B cell (primary cell): ENCODE measurements around the gene POU2AF1. TPM values are rescaled to one million over a fixed set of nuclear protein-coding genes. Genes with fewer than 3 reads are reported as not detected.
A peak's percentile ranks its signal among the peaks of the same experiment; 100 is the strongest.

Experiments
- ATAC-seq: fragments of 200-7000 bp; cut with Tn5 transposase; one replicate; pipeline ENCODE4 v1.10.0; 2021; ENCODE audit warnings: low read depth, mild to moderate bottlenecking, moderate number of reproducible peaks, moderate library complexity
- CTCF ChIA-PET: fragments of 350-600 bp; sonication (Branson Sonifier 250); formaldehyde crosslinking; loops from one replicate; lab custom pipeline; 2021; ENCODE audit warnings: antibody characterized with exemption, inconsistent platforms; lab: Charles Lee
- POLR2A ChIA-PET: fragments of 350-600 bp; sonication (Branson Sonifier 250); formaldehyde crosslinking; loops from one replicate; lab custom pipeline; 2021; ENCODE audit warnings: antibody characterized with exemption; lab: Charles Lee
- DNase-seq: peaks from one replicate; pipeline ENCODE4 v3.0.0; 2013
- H2AFZ ChIP-seq: 2 replicates; pipeline ENCODE4 v1.6.1; 2012; ENCODE audit warnings: mild to moderate bottlenecking, low read depth, low read length; ENCODE audit not compliant: insufficient read depth, poor library complexity, severe bottlenecking
- H3K27ac ChIP-seq, 2 donors: 1 replicate in 1 of 2; 2 replicates in 1 of 2; pipeline ENCODE4 v1.5.1; 2012 to 2013; ENCODE audit warnings: low read length in 2 of 2, mild to moderate bottlenecking in 2 of 2, moderate library complexity in 1 of 2
- H3K27me3 ChIP-seq, 4 experiments: fragments of 200-600 bp in 1 of 4; sonication (generic) in 1 of 4; replicated peaks in 1 of 4; 1 replicate in 2 of 4; 2 replicates in 2 of 4; pipeline versions ENCODE4 v1.6.1 to v1.7.0; 2013 to 2016; ENCODE audit warnings: low read length in 3 of 4, mild to moderate bottlenecking in 2 of 4, mixed read lengths in 1 of 4, moderate library complexity in 1 of 4; ENCODE audit not compliant: insufficient read depth in 4 of 4, control insufficient read depth in 3 of 4; ENCODE audit errors: control extremely low read depth in 1 of 4
- H3K36me3 ChIP-seq, 2 experiments: replicated peaks in 1 of 2; 1 replicate in 1 of 2; 2 replicates in 1 of 2; pipeline versions ENCODE4 v1.6.1 to v1.7.1; 2013; ENCODE audit warnings: low read length in 1 of 2; ENCODE audit not compliant: insufficient read depth in 2 of 2, control insufficient read depth in 1 of 2; ENCODE audit errors: control extremely low read depth in 1 of 2, extremely low read depth in 1 of 2
- H3K4me1 ChIP-seq, 2 donors: fragments of 200-600 bp in 1 of 2; sonication (generic) in 1 of 2; 1 replicate in 1 of 2; 2 replicates in 1 of 2; pipeline versions ENCODE4 v1.5.1 to v1.6.1; 2013 to 2017; ENCODE audit warnings: low read length in 2 of 2; ENCODE audit not compliant: control insufficient read depth in 2 of 2, insufficient read depth in 2 of 2
- H3K4me2 ChIP-seq: replicated peaks from 2 replicates; pipeline ENCODE3; 2012; ENCODE audit warnings: mild to moderate bottlenecking, low read depth, low read length; ENCODE audit not compliant: poor library complexity, severe bottlenecking
- H3K4me3 ChIP-seq, 5 experiments: fragments of 200-600 bp in 1 of 5; sonication (generic) in 1 of 5; 1 replicate in 3 of 5; 2 replicates in 2 of 5; pipeline versions ENCODE4 v1.5.1 to v1.7.0; 2011 to 2016; ENCODE audit warnings: low read length in 4 of 5, mild to moderate bottlenecking in 4 of 5, low read depth in 2 of 5, control low read depth in 1 of 5, moderate library complexity in 1 of 5; ENCODE audit not compliant: insufficient read depth in 1 of 5; ENCODE audit errors: control extremely low read depth in 1 of 5, extremely low read depth in 1 of 5
- H3K79me2 ChIP-seq: fragments of 200-600 bp; sonication (generic); one replicate; pipeline ENCODE4 v1.6.0; 2016; ENCODE audit warnings: low read length; ENCODE audit not compliant: control insufficient read depth, insufficient read depth
- H3K9ac ChIP-seq: fragments of 200-600 bp; sonication (generic); 2 replicates; pipeline ENCODE4 v1.6.1; 2017; ENCODE audit warnings: mild to moderate bottlenecking, low read length, moderate library complexity
- H3K9me3 ChIP-seq, 3 donors: one replicate each; pipeline versions ENCODE4 v1.6.1 to v1.7.1; 2013; ENCODE audit warnings: low read length in 2 of 3; ENCODE audit not compliant: control insufficient read depth in 2 of 3, insufficient read depth in 1 of 3; ENCODE audit errors: control extremely low read depth in 1 of 3
- H4K20me1 ChIP-seq: 2 replicates; pipeline ENCODE4 v1.6.0; 2012; ENCODE audit warnings: mild to moderate bottlenecking, low read length; ENCODE audit not compliant: insufficient read depth, control insufficient read depth, poor library complexity, severe bottlenecking
- H3K27ac Mint-ChIP-seq: one replicate; pipeline ENCODE4 v1.8.0; 2021; ENCODE audit warnings: mixed read lengths
- H3K27me3 Mint-ChIP-seq: one replicate; pipeline ENCODE4 v1.8.0; 2021; ENCODE audit warnings: mixed read lengths
- H3K4me1 Mint-ChIP-seq: one replicate; pipeline ENCODE4 v1.8.0; 2021; ENCODE audit warnings: mixed read lengths
- H3K4me3 Mint-ChIP-seq: one replicate; pipeline ENCODE4 v1.8.0; 2021; ENCODE audit warnings: mixed read lengths
- H3K9me3 Mint-ChIP-seq: one replicate; pipeline ENCODE4 v1.8.0; 2022; ENCODE audit warnings: mixed read lengths; ENCODE audit not compliant: insufficient read depth
- EZH2 ChIP-seq: IDR thresholded peaks from 2 replicates; pipeline ENCODE4 v1.6.1; 2012; ENCODE audit warnings: borderline replicate concordance, low read depth, mild to moderate bottlenecking, moderate library complexity, low read length; ENCODE audit not compliant: insufficient read depth, poor library complexity, severe bottlenecking
- WGBS: methylation state at CpG from one replicate; pipeline ENCODE4 v1.1.5; 2013; ENCODE audit warnings: missing lambda C conversion rate; ENCODE audit not compliant: insufficient coverage; 5-methylcytosine and 5-hydroxymethylcytosine counted together
- intact Hi-C: fragments of 100-400 bp; cut with micrococcal nuclease; formaldehyde crosslinking; loops from one replicate; pipeline ENCODE4 v1.10.0; 2022
- polyA plus RNA-seq: library from polyadenylated mRNA; depleted of rRNA; stranded (reverse); fragments of >200 nt; gene quantifications from 2 replicates; pipeline ENCODE4 v1.2.3, GENCODE V29; 2012
- total RNA-seq, 2 donors: library from RNA; stranded (reverse); fragments of 120-200 nt in 1 of 2; gene quantifications; 1 replicate in 1 of 2; 2 replicates in 1 of 2; pipeline versions ENCODE4 v1.2.3 to v1.2.4, GENCODE V29; 2013 to 2022
- TF ChIP-seq, protein P1 (sequence below): fragments of 200-600 bp; IDR thresholded peaks from one replicate; pipeline ENCODE4 v1.8.0; 2022; ENCODE audit warnings: antibody characterized with exemption, mild to moderate bottlenecking

POU2AF1 gene
- total and polyA plus RNA-seq, 2 donors (not counting 1 experiment from before 2014, with no cell fraction given), result 308 to 407 TPM

DNA sequence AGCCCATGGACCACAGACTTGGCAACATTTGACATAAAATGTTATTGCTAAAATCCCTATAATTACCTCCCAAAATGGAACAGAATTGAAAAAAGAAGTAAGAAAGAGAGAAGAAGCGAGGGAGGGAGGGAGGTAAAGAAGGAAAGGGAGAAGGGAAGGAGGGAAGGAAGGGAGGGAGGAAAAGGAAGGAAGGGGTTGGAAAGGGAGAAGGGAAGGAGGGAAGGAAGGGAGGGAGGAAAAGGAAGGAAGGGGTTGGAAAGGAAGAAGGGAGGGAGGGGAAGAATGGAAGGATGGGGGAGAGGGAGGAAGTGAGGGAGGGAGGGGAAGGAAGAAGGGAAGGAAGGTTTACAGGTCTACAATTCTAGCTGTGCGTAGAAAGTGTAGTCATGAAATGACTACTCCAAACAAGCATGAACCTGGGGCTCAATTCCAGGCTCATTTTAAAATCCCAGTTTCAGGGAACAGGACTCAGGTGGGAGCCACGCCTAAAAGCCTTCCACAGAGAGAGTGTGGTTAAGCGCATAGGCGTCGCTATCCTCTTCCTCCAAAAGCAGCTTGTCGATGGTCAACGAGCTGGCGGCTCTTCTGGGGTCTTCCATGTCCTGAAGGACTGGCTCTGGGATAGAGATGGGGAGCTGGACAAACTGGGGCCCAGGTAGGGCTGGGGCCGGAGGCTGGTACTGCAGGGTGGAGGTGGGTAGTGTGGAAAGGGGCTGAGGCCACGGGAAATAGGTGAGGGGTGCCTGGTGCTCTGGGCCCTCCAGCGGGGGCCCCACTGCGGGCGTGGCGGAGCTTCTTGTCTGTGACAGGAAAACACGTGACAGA, 25.1 kb downstream of the POU2AF1 start:
- peak overlapping the region; percentile 85 for H3K27ac Mint-ChIP-seq
- H3K4me2 ChIP-seq, result no peak overlapping the region
- peaks cover 25 to 32% of the 10 kb centered on the region in 2 donors for H3K4me1 ChIP-seq
- no peak overlapping the region for H3K4me3 Mint-ChIP-seq
- H2AFZ ChIP-seq, result no peak overlapping the region
- WGBS, result 92% methylated on average over 10 of the region's 16 CpGs
- TF ChIP-seq, protein P1, sequence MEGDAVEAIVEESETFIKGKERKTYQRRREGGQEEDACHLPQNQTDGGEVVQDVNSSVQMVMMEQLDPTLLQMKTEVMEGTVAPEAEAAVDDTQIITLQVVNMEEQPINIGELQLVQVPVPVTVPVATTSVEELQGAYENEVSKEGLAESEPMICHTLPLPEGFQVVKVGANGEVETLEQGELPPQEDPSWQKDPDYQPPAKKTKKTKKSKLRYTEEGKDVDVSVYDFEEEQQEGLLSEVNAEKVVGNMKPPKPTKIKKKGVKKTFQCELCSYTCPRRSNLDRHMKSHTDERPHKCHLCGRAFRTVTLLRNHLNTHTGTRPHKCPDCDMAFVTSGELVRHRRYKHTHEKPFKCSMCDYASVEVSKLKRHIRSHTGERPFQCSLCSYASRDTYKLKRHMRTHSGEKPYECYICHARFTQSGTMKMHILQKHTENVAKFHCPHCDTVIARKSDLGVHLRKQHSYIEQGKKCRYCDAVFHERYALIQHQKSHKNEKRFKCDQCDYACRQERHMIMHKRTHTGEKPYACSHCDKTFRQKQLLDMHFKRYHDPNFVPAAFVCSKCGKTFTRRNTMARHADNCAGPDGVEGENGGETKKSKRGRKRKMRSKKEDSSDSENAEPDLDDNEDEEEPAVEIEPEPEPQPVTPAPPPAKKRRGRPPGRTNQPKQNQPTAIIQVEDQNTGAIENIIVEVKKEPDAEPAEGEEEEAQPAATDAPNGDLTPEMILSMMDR, result no peak
- no peak for TF ChIP-seq EZH2
- peaks cover 56% of the 10 kb centered on the region for H3K4me1 Mint-ChIP-seq
- DNase-seq, result peak; percentile 3
- H3K9me3 ChIP-seq, result peaks cover 0 to 5% (median 0%) of the 10 kb centered on the region in 3 donors
- no peak overlapping the region for H3K9ac ChIP-seq
- H3K9me3 Mint-ChIP-seq, result no peaks in the 10 kb centered on the region
- peaks cover 16% of the 10 kb centered on the region for H3K79me2 ChIP-seq
- H3K27ac ChIP-seq, result peak overlapping the region in 1 of 2 donors; percentile 71
- ChIA-PET CTCF (interaction anchor here (0.9 to 32.5 kb wide), 8 partner anchors 10 to 71 kb away, joined by 3 to 922 read pairs (median 4); no protein-coding TSS in a partner anchor), POLR2A (interaction anchor here (0.5 to 1.1 kb wide), 4 partner anchors 18 to 82 kb away, joined by 3 to 8 read pairs (median 4); no protein-coding TSS in a partner anchor)
- H3K4me3 ChIP-seq, result no peak overlapping the region
- H4K20me1 ChIP-seq, result peaks cover 58% of the 10 kb centered on the region
- peaks cover 1 to 78% of the 10 kb centered on the region in 2 experiments for H3K36me3 ChIP-seq
- no peaks in the 10 kb centered on the region for H3K27me3 ChIP-seq
- H3K27me3 Mint-ChIP-seq, result no peaks in the 10 kb centered on the region
- intact Hi-C loops, result no loop called here
- ATAC-seq, result no peak
